Neural cell (in vitro differentiated cells): ENCODE measurements around the gene CACNA1C.

Experiments
- CTCF ChIP-seq: fragments of 450-650 bp; IDR thresholded peaks from 2 replicates; pipeline ENCODE4 v1.5.1; 2014; ENCODE audit warnings: antibody characterized with exemption, mild to moderate bottlenecking, moderate library complexity; ENCODE audit not compliant: poor library complexity, severe bottlenecking
- POLR2AphosphoS5 ChIP-seq: IDR thresholded peaks from 2 replicates; pipeline ENCODE4 v1.6.1; 2012
- RAD21 ChIP-seq: fragments of 450-650 bp; conservative IDR thresholded peaks from 2 replicates; pipeline ENCODE4 v1.6.1; 2014; ENCODE audit warnings: antibody characterized with exemption, mild to moderate bottlenecking, moderate library complexity
- REST ChIP-seq: IDR thresholded peaks from 2 replicates; pipeline ENCODE4 v1.6.1; 2012; ENCODE audit warnings: borderline replicate concordance
- SMC3 ChIP-seq: fragments of 450-650 bp; conservative IDR thresholded peaks from 2 replicates; pipeline ENCODE4 v1.6.1; 2014; ENCODE audit warnings: antibody characterized with exemption, mild to moderate bottlenecking, moderate library complexity; ENCODE audit not compliant: poor library complexity
- TAF1 ChIP-seq: IDR thresholded peaks from 2 replicates; pipeline ENCODE4 v1.6.1; 2012; ENCODE audit warnings: low read depth

GRCh38 chr12:2326470-2326869 is 273.7 kb downstream of the CACNA1C start:
- TF ChIP-seq RAD21 (no peak), CTCF (no peak), TAF1 (no peak), POLR2AphosphoS5 (no peak), SMC3 (no peak), REST (no peak)
